ENCODE measurements around the gene EGLN1. TPM values are rescaled to one million over a fixed set of nuclear protein-coding genes. Genes with fewer than 3 reads are reported as not detected.
A peak's percentile ranks its signal among the peaks of the same experiment; 100 is the strongest.

The EGLN1 gene
- total RNA-seq, 1 experiment from 2014 or later, result 29.0 TPM

DNA sequence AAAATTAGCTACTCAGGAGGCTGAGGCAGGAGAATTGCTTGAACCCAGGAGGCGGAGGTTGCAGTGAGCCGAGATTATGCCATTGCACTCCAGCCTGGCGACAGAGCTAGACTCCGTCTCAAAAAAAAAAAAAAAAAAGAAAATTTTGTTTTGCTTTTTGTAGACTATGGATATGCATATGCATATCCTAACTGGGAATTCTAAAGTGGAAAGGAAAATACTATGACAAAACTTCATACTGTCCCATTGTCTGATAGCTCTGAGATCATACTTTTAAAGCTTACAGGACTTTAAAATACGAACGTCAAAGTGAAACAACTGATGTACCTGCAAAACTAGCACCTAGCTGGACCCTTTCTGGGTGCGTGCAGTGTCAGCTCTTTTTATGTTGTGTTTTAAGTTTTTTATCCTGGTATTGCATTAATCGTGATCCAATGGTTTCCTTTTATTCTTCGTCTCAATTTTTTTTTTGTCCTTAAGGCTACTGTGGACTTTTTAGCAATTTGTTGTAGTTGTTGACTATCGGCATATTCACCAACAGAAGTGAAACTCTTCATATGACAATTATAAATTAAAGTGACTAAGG, 64.8 kb downstream of the EGLN1 start:
- BruUV-seq (replicated peaks), result no TSS peak
- DNase-seq (ENCODE audit: low read depth, low spot score), result no peak
- peak; percentile 23; the same call in 1 of the 2 replicates for ATAC-seq
- Histone ChIP-seq H3K36me3 (ENCODE audit: control insufficient read depth, insufficient read depth, low read length) (peaks cover 10% of the 10 kb centered on the region), H3K27me3 (ENCODE audit: control insufficient read depth, insufficient read depth, low read length) (no peaks in the 10 kb centered on the region), H3K4me3 (ENCODE audit: low read depth in 2 of 2, low read length in 2 of 2) (no peak overlapping the region), H3K4me1 (ENCODE audit: control insufficient read depth, insufficient read depth, low read length) (peaks cover 5% of the 10 kb centered on the region; the same call in 1 of the 2 replicates), H3K27ac (ENCODE audit: low read length) (no peak overlapping the region), H3K9me3 (ENCODE audit: control insufficient read depth, insufficient read depth, low read depth, low read length) (no peaks in the 10 kb centered on the region)
- in situ Hi-C loops (cut with HindIII; ENCODE audit: low pct_unique_long_range_greater_than_20kb, low sequenced_read_pairs), result no loop called here
- ChIA-PET POLR2A (interaction anchor here (0.6 to 0.7 kb wide), 3 partner anchors 13 to 111 kb away, joined by 3 to 7 read pairs (median 3); no protein-coding TSS in a partner anchor), CTCF (interaction anchor here (0.6 kb wide), 1 partner anchor 9 kb away, joined by 3 read pairs; no protein-coding TSS in a partner anchor)
- intact Hi-C loops (cut with micrococcal nuclease; ENCODE audit: unreplicated experiment), result loop anchor here (2.0 to 5.0 kb wide), 2 partner anchors 60 to 228 kb away; no protein-coding TSS in a partner anchor
- TF ChIP-seq TCF7L2 (IDR thresholded peaks at IDR 0.05; ENCODE audit: low read depth, low read length) (no peak), SIN3A (IDR thresholded peaks at IDR 0.05; ENCODE audit: borderline replicate concordance, insufficient read depth, low read depth, low read length) (no peak), CTCF (IDR thresholded peaks at IDR 0.05) (no peak), POLR2AphosphoS5 (IDR thresholded peaks at IDR 0.05; ENCODE audit: low read depth, low read length) (no peak; the same call in 1 of the 2 replicates)
- TF ChIP-seq, protein P1, sequence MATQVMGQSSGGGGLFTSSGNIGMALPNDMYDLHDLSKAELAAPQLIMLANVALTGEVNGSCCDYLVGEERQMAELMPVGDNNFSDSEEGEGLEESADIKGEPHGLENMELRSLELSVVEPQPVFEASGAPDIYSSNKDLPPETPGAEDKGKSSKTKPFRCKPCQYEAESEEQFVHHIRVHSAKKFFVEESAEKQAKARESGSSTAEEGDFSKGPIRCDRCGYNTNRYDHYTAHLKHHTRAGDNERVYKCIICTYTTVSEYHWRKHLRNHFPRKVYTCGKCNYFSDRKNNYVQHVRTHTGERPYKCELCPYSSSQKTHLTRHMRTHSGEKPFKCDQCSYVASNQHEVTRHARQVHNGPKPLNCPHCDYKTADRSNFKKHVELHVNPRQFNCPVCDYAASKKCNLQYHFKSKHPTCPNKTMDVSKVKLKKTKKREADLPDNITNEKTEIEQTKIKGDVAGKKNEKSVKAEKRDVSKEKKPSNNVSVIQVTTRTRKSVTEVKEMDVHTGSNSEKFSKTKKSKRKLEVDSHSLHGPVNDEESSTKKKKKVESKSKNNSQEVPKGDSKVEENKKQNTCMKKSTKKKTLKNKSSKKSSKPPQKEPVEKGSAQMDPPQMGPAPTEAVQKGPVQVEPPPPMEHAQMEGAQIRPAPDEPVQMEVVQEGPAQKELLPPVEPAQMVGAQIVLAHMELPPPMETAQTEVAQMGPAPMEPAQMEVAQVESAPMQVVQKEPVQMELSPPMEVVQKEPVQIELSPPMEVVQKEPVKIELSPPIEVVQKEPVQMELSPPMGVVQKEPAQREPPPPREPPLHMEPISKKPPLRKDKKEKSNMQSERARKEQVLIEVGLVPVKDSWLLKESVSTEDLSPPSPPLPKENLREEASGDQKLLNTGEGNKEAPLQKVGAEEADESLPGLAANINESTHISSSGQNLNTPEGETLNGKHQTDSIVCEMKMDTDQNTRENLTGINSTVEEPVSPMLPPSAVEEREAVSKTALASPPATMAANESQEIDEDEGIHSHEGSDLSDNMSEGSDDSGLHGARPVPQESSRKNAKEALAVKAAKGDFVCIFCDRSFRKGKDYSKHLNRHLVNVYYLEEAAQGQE (IDR thresholded peaks at IDR 0.05; ENCODE audit: insufficient read depth in 1 of 2, low read depth in 2 of 2, low read length in 1 of 2), result no peak

DNA sequence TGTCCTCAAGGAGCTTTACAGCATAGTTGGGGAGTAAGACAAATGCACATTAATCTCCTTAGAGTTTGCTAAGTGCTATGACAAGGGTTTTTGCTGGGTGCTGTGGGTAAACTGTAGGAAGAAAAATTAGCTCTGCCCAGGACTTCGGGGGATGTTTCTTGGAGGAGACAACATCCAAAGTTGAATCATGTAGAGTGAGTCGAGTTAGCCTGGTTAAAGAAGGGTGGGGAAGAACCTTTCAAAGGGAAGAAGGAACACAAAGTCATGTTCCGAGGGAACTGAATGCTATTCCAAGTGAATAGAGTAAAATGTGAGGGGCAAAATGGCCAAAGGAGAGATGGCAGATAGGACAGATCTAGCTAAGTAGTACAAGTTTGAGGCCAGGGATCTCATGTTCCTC, 66.9 kb downstream of the EGLN1 start:
- intact Hi-C loops (cut with micrococcal nuclease; ENCODE audit: unreplicated experiment), result loop anchor here (5.0 kb wide), 1 partner anchor 62 kb away; no protein-coding TSS in a partner anchor

More for the DNA sequence above, 66.9 kb downstream of the EGLN1 start:
- H3K27me3 ChIP-seq (ENCODE audit: control insufficient read depth, insufficient read depth, low read length), result no peaks in the 10 kb centered on the region
- H3K27ac ChIP-seq (ENCODE audit: low read length), result no peak overlapping the region
- DNase-seq (ENCODE audit: low read depth, low spot score) (no peak), ATAC-seq (no peak)
- peaks cover 5% of the 10 kb centered on the region; the same call in 1 of the 2 replicates for H3K4me1 ChIP-seq (ENCODE audit: control insufficient read depth, insufficient read depth, low read length)
- ChIA-PET CTCF (interaction anchor here (0.5 kb wide), 1 partner anchor 177 kb away, joined by 3 read pairs; no protein-coding TSS in a partner anchor), POLR2A (no interaction called here)
- no peak overlapping the region for H3K4me3 ChIP-seq (ENCODE audit: low read depth in 2 of 2, low read length in 2 of 2)
- H3K9me3 ChIP-seq (ENCODE audit: control insufficient read depth, insufficient read depth, low read depth, low read length), result no peaks in the 10 kb centered on the region
- peaks cover 22% of the 10 kb centered on the region for H3K36me3 ChIP-seq (ENCODE audit: control insufficient read depth, insufficient read depth, low read length)
- TF ChIP-seq TCF7L2 (IDR thresholded peaks at IDR 0.05; ENCODE audit: low read depth, low read length) (no peak), POLR2AphosphoS5 (IDR thresholded peaks at IDR 0.05; ENCODE audit: low read depth, low read length) (no peak), SIN3A (IDR thresholded peaks at IDR 0.05; ENCODE audit: borderline replicate concordance, insufficient read depth, low read depth, low read length) (no peak), CTCF (IDR thresholded peaks at IDR 0.05) (no peak)
- TF ChIP-seq, protein P1 (IDR thresholded peaks at IDR 0.05; ENCODE audit: insufficient read depth in 1 of 2, low read depth in 2 of 2, low read length in 1 of 2), result no peak
- BruUV-seq (replicated peaks), result no TSS peak
- in situ Hi-C loops (cut with HindIII; ENCODE audit: low pct_unique_long_range_greater_than_20kb, low sequenced_read_pairs), result no loop called here
